ENCODE measurements around the gene CSRP1.

GRCh38 chr1:201460814-201461644 is 45.9 kb downstream of the CSRP1 start:
- TF ChIP-seq SMAD3 (CRISPR knock-in tag; IDR thresholded peaks at IDR 0.05) (no peak), MTERF4 (CRISPR knock-in tag; IDR thresholded peaks at IDR 0.05) (no peak), CBX5 (CRISPR knock-in tag; IDR thresholded peaks at IDR 0.05; ENCODE audit: borderline replicate concordance) (no peak), CTCF (CRISPR knock-in tag; IDR thresholded peaks at IDR 0.05) (no peak), POLR2AphosphoS5 (IDR thresholded peaks at IDR 0.05; ENCODE audit: low read depth, low read length) (no peak), ZNF510 (CRISPR knock-in tag; IDR thresholded peaks at IDR 0.05; ENCODE audit: low read depth) (no peak), FOXK2 (IDR thresholded peaks at IDR 0.05) (no peak), REST (IDR thresholded peaks at IDR 0.05; ENCODE audit: borderline replicate concordance in 1 of 2, low read depth in 1 of 2, low read length in 2 of 2) (no peak), SMARCC2 (IDR thresholded peaks at IDR 0.05) (no peak), FOXO4 (CRISPR knock-in tag; conservative IDR thresholded peaks at IDR 0.05) (no peak), KMT2B (CRISPR knock-in tag; IDR thresholded peaks at IDR 0.05) (no peak)
- TF ChIP-seq, protein P1, sequence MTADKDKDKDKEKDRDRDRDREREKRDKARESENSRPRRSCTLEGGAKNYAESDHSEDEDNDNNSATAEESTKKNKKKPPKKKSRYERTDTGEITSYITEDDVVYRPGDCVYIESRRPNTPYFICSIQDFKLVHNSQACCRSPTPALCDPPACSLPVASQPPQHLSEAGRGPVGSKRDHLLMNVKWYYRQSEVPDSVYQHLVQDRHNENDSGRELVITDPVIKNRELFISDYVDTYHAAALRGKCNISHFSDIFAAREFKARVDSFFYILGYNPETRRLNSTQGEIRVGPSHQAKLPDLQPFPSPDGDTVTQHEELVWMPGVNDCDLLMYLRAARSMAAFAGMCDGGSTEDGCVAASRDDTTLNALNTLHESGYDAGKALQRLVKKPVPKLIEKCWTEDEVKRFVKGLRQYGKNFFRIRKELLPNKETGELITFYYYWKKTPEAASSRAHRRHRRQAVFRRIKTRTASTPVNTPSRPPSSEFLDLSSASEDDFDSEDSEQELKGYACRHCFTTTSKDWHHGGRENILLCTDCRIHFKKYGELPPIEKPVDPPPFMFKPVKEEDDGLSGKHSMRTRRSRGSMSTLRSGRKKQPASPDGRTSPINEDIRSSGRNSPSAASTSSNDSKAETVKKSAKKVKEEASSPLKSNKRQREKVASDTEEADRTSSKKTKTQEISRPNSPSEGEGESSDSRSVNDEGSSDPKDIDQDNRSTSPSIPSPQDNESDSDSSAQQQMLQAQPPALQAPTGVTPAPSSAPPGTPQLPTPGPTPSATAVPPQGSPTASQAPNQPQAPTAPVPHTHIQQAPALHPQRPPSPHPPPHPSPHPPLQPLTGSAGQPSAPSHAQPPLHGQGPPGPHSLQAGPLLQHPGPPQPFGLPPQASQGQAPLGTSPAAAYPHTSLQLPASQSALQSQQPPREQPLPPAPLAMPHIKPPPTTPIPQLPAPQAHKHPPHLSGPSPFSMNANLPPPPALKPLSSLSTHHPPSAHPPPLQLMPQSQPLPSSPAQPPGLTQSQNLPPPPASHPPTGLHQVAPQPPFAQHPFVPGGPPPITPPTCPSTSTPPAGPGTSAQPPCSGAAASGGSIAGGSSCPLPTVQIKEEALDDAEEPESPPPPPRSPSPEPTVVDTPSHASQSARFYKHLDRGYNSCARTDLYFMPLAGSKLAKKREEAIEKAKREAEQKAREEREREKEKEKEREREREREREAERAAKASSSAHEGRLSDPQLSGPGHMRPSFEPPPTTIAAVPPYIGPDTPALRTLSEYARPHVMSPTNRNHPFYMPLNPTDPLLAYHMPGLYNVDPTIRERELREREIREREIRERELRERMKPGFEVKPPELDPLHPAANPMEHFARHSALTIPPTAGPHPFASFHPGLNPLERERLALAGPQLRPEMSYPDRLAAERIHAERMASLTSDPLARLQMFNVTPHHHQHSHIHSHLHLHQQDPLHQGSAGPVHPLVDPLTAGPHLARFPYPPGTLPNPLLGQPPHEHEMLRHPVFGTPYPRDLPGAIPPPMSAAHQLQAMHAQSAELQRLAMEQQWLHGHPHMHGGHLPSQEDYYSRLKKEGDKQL (CRISPR knock-in tag; IDR thresholded peaks at IDR 0.05; ENCODE audit: low read depth): no peak
